ENCODE results near the gene ZHX3.

GRCh38 chr20:41167118-41167470 is 150.4 kb downstream of the ZHX3 start:
- no peak for TF ChIP-seq CTCF (IDR thresholded peaks at IDR 0.05)
- no peak for TF ChIP-seq POLR2A (IDR thresholded peaks at IDR 0.05)
- TF ChIP-seq EP300 (IDR thresholded peaks at IDR 0.05) = no peak
